ENCODE results near the gene ATP6V1G3.
"Not testable (repeated sequence)": the region's sequence is repeated elsewhere in the genome, so short reads cannot be mapped to it uniquely, and the experiment has no call there.

ATP6V1G3 gene, protein sequence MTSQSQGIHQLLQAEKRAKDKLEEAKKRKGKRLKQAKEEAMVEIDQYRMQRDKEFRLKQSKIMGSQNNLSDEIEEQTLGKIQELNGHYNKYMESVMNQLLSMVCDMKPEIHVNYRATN

GRCh38 chr1:198540580-198540979, at the start of gene ATP6V1G3:
ATP6V1G3 (minus strand) TSS chr1:198540680; CDS start chr1:198540650, 30 bp downstream.
- no peak for DNase-seq

- no peak for DNase-seq
These were observed 48.4 kb upstream of the ATP6V1G3 start for GRCh38 chr1:198588845-198589244.

DNA sequence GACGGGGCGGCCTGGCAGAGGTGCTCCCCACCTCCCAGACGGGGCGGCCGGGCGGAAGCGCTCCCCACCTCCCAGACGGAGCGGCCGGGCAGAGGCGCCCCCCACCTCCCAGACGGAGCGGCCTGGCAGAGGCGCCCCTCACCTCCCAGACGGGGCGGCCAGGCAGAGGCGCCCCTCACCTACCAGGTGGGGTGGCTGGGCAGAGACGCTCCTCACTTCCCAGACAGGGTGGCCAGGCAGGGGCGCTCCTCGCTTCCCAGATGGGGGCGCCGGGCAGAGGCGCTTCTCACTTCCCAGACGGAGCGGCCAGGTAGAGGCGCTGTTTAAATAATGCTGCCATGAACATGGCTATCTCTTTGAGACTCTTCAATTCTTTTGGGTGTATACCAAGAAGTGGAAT, 43.7 kb upstream of the ATP6V1G3 start:
- no peak for DNase-seq

- not testable (repeated sequence) for DNase-seq
These were observed 42.8 kb upstream of the ATP6V1G3 start for GRCh38 chr1:198583209-198583802.

- no peak for DNase-seq
These were observed 37.0 kb upstream of the ATP6V1G3 start for GRCh38 chr1:198577444-198577843.

GRCh38 chr1:198575798-198576641, 35.5 kb upstream of the ATP6V1G3 start:
- DNase-seq: no peak

- no peak for DNase-seq
These were observed 34.8 kb upstream of the ATP6V1G3 start for GRCh38 chr1:198575292-198575691.

- no peak for DNase-seq
These were observed 33.8 kb upstream of the ATP6V1G3 start for GRCh38 chr1:198574325-198574724.

DNA sequence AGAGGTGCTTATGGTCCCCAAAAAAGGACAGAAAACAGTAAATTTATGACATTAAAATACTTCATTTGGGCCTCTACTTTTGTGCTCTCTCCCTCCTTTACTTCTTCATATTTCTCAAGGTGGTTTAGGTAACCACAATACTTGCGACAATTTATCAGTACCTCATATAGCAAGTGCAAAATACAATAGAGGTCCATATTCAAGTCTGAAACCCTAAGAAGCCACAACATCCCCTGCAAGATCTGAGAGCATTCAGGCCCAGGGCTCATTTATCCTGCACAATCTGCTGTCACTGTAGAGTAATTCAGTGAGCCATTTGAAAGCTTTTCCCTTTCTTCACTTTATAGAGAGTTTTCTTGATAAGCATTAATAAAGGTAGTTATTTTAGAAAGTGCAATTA, 24.2 kb upstream of the ATP6V1G3 start:
- no peak for DNase-seq

DNA sequence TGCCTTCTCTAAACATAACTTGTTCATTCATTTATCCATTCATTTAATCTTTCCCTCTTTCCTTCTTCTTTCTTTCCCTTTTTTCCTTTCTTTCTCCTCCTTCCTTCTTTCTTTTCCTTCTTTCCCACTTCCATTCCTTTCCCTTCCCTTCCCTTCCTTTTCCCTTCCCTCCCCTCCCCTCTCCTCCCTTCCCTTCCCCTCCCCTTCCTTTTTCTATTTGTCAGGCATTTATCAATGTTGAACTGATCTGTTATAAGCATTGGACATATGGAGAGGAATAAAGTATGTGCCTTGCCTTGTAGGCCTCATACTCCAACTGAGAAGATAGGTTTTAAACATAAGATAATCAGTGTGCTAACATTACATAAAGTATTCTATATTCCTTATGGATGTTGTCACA, 23.7 kb upstream of the ATP6V1G3 start:
- no peak for DNase-seq

GRCh38 chr1:198563583-198563982, 23.1 kb upstream of the ATP6V1G3 start:
- no peak for DNase-seq

- no peak for DNase-seq
These were observed 19.7 kb upstream of the ATP6V1G3 start for GRCh38 chr1:198560161-198560560.

DNA sequence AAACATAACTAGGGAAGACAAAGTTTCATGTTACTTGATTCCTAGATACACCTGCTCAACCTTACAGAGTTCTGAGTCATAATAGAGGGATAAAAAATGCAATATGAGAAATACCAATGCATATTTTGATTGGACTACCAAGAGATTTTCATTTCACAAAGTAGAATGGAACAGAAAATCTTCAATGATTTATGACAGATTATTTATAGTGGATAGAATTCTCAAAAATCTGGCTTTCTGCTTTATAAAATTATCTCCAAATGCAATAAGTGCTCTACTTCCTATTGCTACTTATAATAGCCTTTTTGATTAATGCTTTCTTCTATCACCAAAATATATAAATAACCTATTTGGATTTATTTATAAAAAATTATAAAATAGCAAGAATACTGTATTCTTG, 18.9 kb upstream of the ATP6V1G3 start:
- DNase-seq: no peak

DNA sequence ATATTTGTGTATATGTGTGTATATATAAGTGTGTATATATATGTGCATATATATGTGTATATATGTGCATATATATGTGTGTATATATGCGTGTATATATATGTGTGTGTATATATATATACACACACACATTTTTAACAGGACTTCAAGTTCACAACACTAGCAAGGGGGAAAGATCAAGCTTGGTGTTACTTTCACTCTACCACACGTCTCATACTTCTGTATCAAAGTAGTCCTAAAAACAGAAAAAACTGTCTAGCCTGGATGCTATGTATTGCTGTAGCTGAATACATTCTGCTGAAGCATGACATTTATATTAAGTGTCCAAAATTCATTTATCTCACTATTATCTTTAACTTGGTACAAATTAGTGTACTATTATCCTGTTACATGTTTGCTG, 17.9 kb upstream of the ATP6V1G3 start:
- no peak for DNase-seq

- peak; percentile 44 to 50 for DNase-seq
These were observed 16.5 kb upstream of the ATP6V1G3 start for GRCh38 chr1:198556971-198557370.

GRCh38 chr1:198552668-198553416, 12.4 kb upstream of the ATP6V1G3 start:
- no peak for DNase-seq

DNA sequence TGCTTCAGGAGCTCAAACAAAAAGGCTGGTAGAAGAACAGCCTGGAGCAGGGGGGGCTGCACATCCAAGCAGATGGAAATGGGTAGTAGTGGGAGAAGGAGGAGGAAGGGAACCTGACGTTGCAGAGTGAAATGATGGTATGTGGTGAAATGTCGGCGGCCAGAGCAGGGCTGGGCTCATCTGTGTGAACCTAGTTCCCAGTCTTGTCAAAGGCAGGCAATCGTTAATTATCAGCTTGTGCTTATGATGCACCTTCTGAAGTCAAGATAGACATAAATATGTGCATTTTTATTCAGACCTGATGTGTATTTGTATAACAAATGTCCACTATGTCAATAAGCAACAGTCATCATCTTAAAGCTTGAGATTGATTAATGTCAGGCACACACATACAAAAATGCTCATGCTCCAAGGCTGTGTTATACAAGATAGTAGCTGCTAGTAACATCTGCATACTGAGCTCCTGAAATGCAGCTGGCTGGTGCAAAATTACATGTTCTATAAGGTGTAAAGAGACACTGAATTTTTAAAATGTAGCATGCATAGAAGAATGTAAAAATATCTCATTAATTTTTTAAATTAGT, 10.6 kb upstream of the ATP6V1G3 start:
- no peak for DNase-seq

DNA sequence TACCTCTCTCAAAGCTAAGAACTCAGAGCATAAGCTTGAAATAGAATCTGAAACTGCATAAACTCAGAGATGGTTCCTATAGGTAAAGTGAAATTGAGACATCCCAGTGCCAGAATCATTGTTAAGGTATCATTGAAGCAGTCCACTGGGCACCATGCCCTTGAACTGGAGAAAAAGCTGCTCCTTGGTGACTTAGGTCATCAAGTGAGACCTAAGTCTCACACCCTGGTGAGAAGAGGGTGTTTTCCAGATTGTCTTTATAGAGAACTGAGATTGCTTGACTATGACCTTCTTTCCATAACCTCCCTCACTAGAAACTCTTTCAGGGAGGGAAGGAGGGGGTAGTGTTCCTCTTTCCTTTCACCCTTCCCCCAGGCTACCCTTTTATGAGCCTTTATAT, 9.4 kb upstream of the ATP6V1G3 start:
- DNase-seq: no peak

GRCh38 chr1:198548890-198549289, 8.4 kb upstream of the ATP6V1G3 start:
- no peak for DNase-seq

DNA sequence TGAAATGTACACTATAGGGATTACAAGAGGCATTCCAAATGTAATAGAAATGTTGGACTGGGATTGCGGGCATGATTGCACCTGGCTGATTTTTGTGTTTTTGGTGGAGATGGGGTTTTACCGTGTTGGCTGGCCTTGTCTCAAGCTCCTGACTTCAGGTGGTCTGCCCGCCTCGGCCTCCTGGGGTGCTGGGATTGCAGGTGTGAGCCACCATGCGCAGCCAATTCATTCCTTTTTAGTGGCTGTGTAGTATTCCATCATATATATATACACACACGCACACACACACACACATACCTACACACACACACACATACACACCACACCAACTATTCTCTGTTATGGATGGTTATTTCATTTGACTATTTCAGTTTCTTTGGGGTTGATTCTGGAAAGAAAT, 4.7 kb upstream of the ATP6V1G3 start:
- no peak for DNase-seq

GRCh38 chr1:198544265-198544664, 3.8 kb upstream of the ATP6V1G3 start:
- no peak for DNase-seq

DNA sequence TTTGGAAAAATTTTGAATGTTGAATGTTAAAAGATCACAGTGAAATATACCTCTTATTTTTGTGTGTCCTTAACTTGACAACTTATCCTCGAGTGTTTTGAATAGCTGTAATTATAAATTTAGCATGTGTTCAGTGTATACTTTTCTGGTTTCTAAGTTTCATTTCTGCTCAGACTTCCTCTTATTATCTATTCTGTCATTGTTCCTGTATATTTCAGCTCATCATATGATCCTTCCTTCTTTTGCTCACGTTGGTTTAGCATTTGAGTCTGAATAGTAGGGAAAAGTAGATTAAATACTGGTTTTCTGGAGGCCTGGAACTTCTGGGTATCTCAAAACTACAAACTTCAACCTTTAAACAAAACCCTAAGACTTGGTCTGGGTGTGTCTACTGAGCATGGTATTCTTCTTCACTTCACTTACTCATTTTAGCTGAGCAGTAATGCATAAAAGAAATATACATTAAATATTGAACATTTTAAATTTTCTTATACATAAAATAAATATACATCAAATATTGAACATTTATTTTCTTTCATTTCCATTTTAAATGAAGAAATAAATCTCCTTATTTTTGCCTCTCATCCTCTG, 3.3 kb upstream of the ATP6V1G3 start:
- no peak for DNase-seq

DNA sequence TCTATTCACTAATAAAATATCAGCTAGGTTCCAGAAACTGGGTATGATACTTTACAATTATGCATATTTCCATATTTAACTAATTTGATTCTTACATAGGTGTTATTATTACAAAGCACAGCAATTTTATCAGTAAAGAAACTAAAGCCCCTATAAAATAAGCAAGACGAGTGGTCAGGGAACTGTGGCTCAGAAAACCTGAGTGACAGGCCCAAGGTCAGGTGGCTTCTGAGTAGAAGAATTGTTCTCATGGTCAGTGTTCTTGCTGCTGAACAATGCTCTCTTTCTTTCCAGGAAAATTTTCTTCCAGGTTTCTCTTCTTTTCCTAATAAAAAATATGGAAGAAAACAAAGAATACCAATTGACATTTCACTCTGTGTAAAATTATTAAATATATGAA, 2.2 kb upstream of the ATP6V1G3 start:
- DNase-seq: no peak

All from activated CD4-positive, alpha-beta T cell treated with anti-CD3 and anti-CD28 coated beads for 4 hours (primary cell).